ENCODE measurements around the gene FBXO10.
A peak's percentile ranks its signal among the peaks of the same experiment; 100 is the strongest.

The FBXO10 gene

GRCh38 chr9:37593883-37594448, 17.8 kb upstream of the FBXO10 start:
- no peak for TF ChIP-seq CTCF (IDR thresholded peaks at IDR 0.05; ENCODE audit: borderline replicate concordance, insufficient read depth, low read depth, low read length)
- no peak overlapping the region for H3K4me3 ChIP-seq (ENCODE audit: low read depth, low read length)

- H3K4me3 ChIP-seq (ENCODE audit: low read depth, low read length), result peak within 1 kb of the TSS; percentile 98
- TF ChIP-seq CTCF (IDR thresholded peaks at IDR 0.05; ENCODE audit: borderline replicate concordance, insufficient read depth, low read depth, low read length), result no peak
Measured at GRCh38 chr9:37592108-37592951, 16.1 kb upstream of the FBXO10 start, which contains the start of gene TOMM5. TOMM5 (minus strand) TSS chr9:37592597; CDS start chr9:37592532, 65 bp downstream.

- TF ChIP-seq CTCF (IDR thresholded peaks at IDR 0.05; ENCODE audit: borderline replicate concordance, insufficient read depth, low read depth, low read length), result no peak
- H3K4me3 ChIP-seq (ENCODE audit: low read depth, low read length), result no peak overlapping the region
Measured at GRCh38 chr9:37587521-37587920, 11.3 kb upstream of the FBXO10 start.

GRCh38 chr9:37583522-37584121, 7.4 kb upstream of the FBXO10 start:
- H3K4me3 ChIP-seq (ENCODE audit: low read depth, low read length), result no peak overlapping the region
- no peak for TF ChIP-seq CTCF (IDR thresholded peaks at IDR 0.05; ENCODE audit: borderline replicate concordance, insufficient read depth, low read depth, low read length)

GRCh38 chr9:37582548-37583157, 6.5 kb upstream of the FBXO10 start:
- H3K4me3 ChIP-seq (ENCODE audit: low read depth, low read length), result no peak overlapping the region
- TF ChIP-seq CTCF (IDR thresholded peaks at IDR 0.05; ENCODE audit: borderline replicate concordance, insufficient read depth, low read depth, low read length), result peak; percentile 55; the same call in 1 of the 2 replicates

- no peak for TF ChIP-seq CTCF (IDR thresholded peaks at IDR 0.05; ENCODE audit: borderline replicate concordance, insufficient read depth, low read depth, low read length)
- peak overlapping the region; percentile 99 for H3K4me3 ChIP-seq (ENCODE audit: low read depth, low read length)
Measured at GRCh38 chr9:37575511-37575914, 667 bp downstream of the FBXO10 start.

Measured in GM12875 (cell line).